Measurements from ENCODE around the gene C1orf141.
A peak's percentile ranks its signal among the peaks of the same experiment; 100 is the strongest.

The C1orf141 gene

GRCh38 chr1:67134695-67135094 lies at the start of gene C1orf141:
Gene C1orf141 (minus strand): TSS chr1:67134970. CDS start chr1:67127240, 7,730 bp downstream.
- H3K4me1 ChIP-seq (ENCODE audit: control insufficient read depth, insufficient read depth, low read length), result peaks cover 8% of the 10 kb centered on the region
- no peaks in the 10 kb centered on the region for H3K27me3 ChIP-seq (ENCODE audit: control insufficient read depth, insufficient read depth, low read length)
- no peaks in the 10 kb centered on the region for H3K36me3 ChIP-seq (ENCODE audit: control insufficient read depth, insufficient read depth, low read length)
- no peaks in the 10 kb centered on the region for H3K9me3 ChIP-seq (ENCODE audit: control insufficient read depth, insufficient read depth, low read length)
- H3K27ac ChIP-seq (ENCODE audit: low read depth, low read length), result no peak within 1 kb of the TSS
- peak within 1 kb of the TSS; percentile 48; the same call in 1 of the 2 replicates for H3K4me3 ChIP-seq (ENCODE audit: low read depth, low read length)
- H3K9ac ChIP-seq (ENCODE audit: low read depth, low read length), result no peak within 1 kb of the TSS

GRCh38 chr1:67175530-67176087 lies 40.8 kb upstream of the C1orf141 start:
- H3K9ac ChIP-seq (ENCODE audit: low read depth, low read length), result no peak overlapping the region
- H3K4me1 ChIP-seq (ENCODE audit: control insufficient read depth, insufficient read depth, low read length), result no peaks in the 10 kb centered on the region
- no peak overlapping the region for H3K4me3 ChIP-seq (ENCODE audit: low read depth, low read length)
- no peaks in the 10 kb centered on the region for H3K9me3 ChIP-seq (ENCODE audit: control insufficient read depth, insufficient read depth, low read length)
- no peaks in the 10 kb centered on the region for H3K27me3 ChIP-seq (ENCODE audit: control insufficient read depth, insufficient read depth, low read length)
- H3K36me3 ChIP-seq (ENCODE audit: control insufficient read depth, insufficient read depth, low read length), result no peaks in the 10 kb centered on the region
- H3K27ac ChIP-seq (ENCODE audit: low read depth, low read length), result no peak overlapping the region

- no peaks in the 10 kb centered on the region for H3K27me3 ChIP-seq (ENCODE audit: control insufficient read depth, insufficient read depth, low read length)
Measured at GRCh38 chr1:67174716-67175284, 40.0 kb upstream of the C1orf141 start.

GRCh38 chr1:67173988-67174387 lies 39.2 kb upstream of the C1orf141 start:
- Histone ChIP-seq H3K9me3 (ENCODE audit: control insufficient read depth, insufficient read depth, low read length) (no peaks in the 10 kb centered on the region), H3K9ac (ENCODE audit: low read depth, low read length) (no peak overlapping the region), H3K36me3 (ENCODE audit: control insufficient read depth, insufficient read depth, low read length) (no peaks in the 10 kb centered on the region), H3K4me3 (ENCODE audit: low read depth, low read length) (no peak overlapping the region), H3K27ac (ENCODE audit: low read depth, low read length) (no peak overlapping the region), H3K4me1 (ENCODE audit: control insufficient read depth, insufficient read depth, low read length) (no peaks in the 10 kb centered on the region), H3K27me3 (ENCODE audit: control insufficient read depth, insufficient read depth, low read length) (no peaks in the 10 kb centered on the region)

More at GRCh38 chr1:67174716-67175284, 40.0 kb upstream of the C1orf141 start:
- Histone ChIP-seq H3K4me3 (ENCODE audit: low read depth, low read length) (no peak overlapping the region), H3K9ac (ENCODE audit: low read depth, low read length) (no peak overlapping the region), H3K9me3 (ENCODE audit: control insufficient read depth, insufficient read depth, low read length) (no peaks in the 10 kb centered on the region), H3K36me3 (ENCODE audit: control insufficient read depth, insufficient read depth, low read length) (no peaks in the 10 kb centered on the region), H3K27ac (ENCODE audit: low read depth, low read length) (no peak overlapping the region), H3K4me1 (ENCODE audit: control insufficient read depth, insufficient read depth, low read length) (no peaks in the 10 kb centered on the region)

- Histone ChIP-seq H3K27ac (ENCODE audit: low read depth, low read length) (no peak overlapping the region), H3K9me3 (ENCODE audit: control insufficient read depth, insufficient read depth, low read length) (no peaks in the 10 kb centered on the region), H3K4me3 (ENCODE audit: low read depth, low read length) (no peak overlapping the region), H3K4me1 (ENCODE audit: control insufficient read depth, insufficient read depth, low read length) (no peaks in the 10 kb centered on the region), H3K9ac (ENCODE audit: low read depth, low read length) (no peak overlapping the region), H3K36me3 (ENCODE audit: control insufficient read depth, insufficient read depth, low read length) (no peaks in the 10 kb centered on the region), H3K27me3 (ENCODE audit: control insufficient read depth, insufficient read depth, low read length) (no peaks in the 10 kb centered on the region)
Measured at GRCh38 chr1:67171978-67172377, 37.2 kb upstream of the C1orf141 start.

- Histone ChIP-seq H3K9me3 (ENCODE audit: control insufficient read depth, insufficient read depth, low read length) (no peaks in the 10 kb centered on the region), H3K36me3 (ENCODE audit: control insufficient read depth, insufficient read depth, low read length) (no peaks in the 10 kb centered on the region), H3K27ac (ENCODE audit: low read depth, low read length) (no peak overlapping the region), H3K9ac (ENCODE audit: low read depth, low read length) (no peak overlapping the region), H3K4me3 (ENCODE audit: low read depth, low read length) (no peak overlapping the region), H3K4me1 (ENCODE audit: control insufficient read depth, insufficient read depth, low read length) (no peaks in the 10 kb centered on the region), H3K27me3 (ENCODE audit: control insufficient read depth, insufficient read depth, low read length) (no peaks in the 10 kb centered on the region)
Measured at GRCh38 chr1:67171574-67171955, 36.8 kb upstream of the C1orf141 start.

GRCh38 chr1:67170751-67171573 lies 36.2 kb upstream of the C1orf141 start:
- H3K27me3 ChIP-seq (ENCODE audit: control insufficient read depth, insufficient read depth, low read length), result no peaks in the 10 kb centered on the region
- no peaks in the 10 kb centered on the region for H3K36me3 ChIP-seq (ENCODE audit: control insufficient read depth, insufficient read depth, low read length)
- no peak overlapping the region for H3K4me3 ChIP-seq (ENCODE audit: low read depth, low read length)
- H3K27ac ChIP-seq (ENCODE audit: low read depth, low read length), result no peak overlapping the region
- no peaks in the 10 kb centered on the region for H3K9me3 ChIP-seq (ENCODE audit: control insufficient read depth, insufficient read depth, low read length)
- no peaks in the 10 kb centered on the region for H3K4me1 ChIP-seq (ENCODE audit: control insufficient read depth, insufficient read depth, low read length)
- H3K9ac ChIP-seq (ENCODE audit: low read depth, low read length), result no peak overlapping the region

- Histone ChIP-seq H3K9me3 (ENCODE audit: control insufficient read depth, insufficient read depth, low read length) (no peaks in the 10 kb centered on the region), H3K4me1 (ENCODE audit: control insufficient read depth, insufficient read depth, low read length) (no peaks in the 10 kb centered on the region), H3K9ac (ENCODE audit: low read depth, low read length) (no peak overlapping the region), H3K36me3 (ENCODE audit: control insufficient read depth, insufficient read depth, low read length) (no peaks in the 10 kb centered on the region), H3K27ac (ENCODE audit: low read depth, low read length) (no peak overlapping the region), H3K4me3 (ENCODE audit: low read depth, low read length) (no peak overlapping the region), H3K27me3 (ENCODE audit: control insufficient read depth, insufficient read depth, low read length) (no peaks in the 10 kb centered on the region)
Measured at GRCh38 chr1:67169932-67170331, 35.2 kb upstream of the C1orf141 start.

GRCh38 chr1:67169496-67169895 lies 34.7 kb upstream of the C1orf141 start:
- no peak overlapping the region for H3K4me3 ChIP-seq (ENCODE audit: low read depth, low read length)
- no peak overlapping the region for H3K9ac ChIP-seq (ENCODE audit: low read depth, low read length)
- no peaks in the 10 kb centered on the region for H3K9me3 ChIP-seq (ENCODE audit: control insufficient read depth, insufficient read depth, low read length)
- H3K27me3 ChIP-seq (ENCODE audit: control insufficient read depth, insufficient read depth, low read length), result no peaks in the 10 kb centered on the region
- H3K27ac ChIP-seq (ENCODE audit: low read depth, low read length), result no peak overlapping the region
- no peaks in the 10 kb centered on the region for H3K4me1 ChIP-seq (ENCODE audit: control insufficient read depth, insufficient read depth, low read length)
- no peaks in the 10 kb centered on the region for H3K36me3 ChIP-seq (ENCODE audit: control insufficient read depth, insufficient read depth, low read length)

- H3K27ac ChIP-seq (ENCODE audit: low read depth, low read length), result no peak within 1 kb of the TSS
- H3K9ac ChIP-seq (ENCODE audit: low read depth, low read length), result no peak within 1 kb of the TSS
- no peaks in the 10 kb centered on the region for H3K27me3 ChIP-seq (ENCODE audit: control insufficient read depth, insufficient read depth, low read length)
- H3K4me3 ChIP-seq (ENCODE audit: low read depth, low read length), result no peak within 1 kb of the TSS
- H3K4me1 ChIP-seq (ENCODE audit: control insufficient read depth, insufficient read depth, low read length), result no peaks in the 10 kb centered on the region
- no peaks in the 10 kb centered on the region for H3K36me3 ChIP-seq (ENCODE audit: control insufficient read depth, insufficient read depth, low read length)
- no peaks in the 10 kb centered on the region for H3K9me3 ChIP-seq (ENCODE audit: control insufficient read depth, insufficient read depth, low read length)
Measured at GRCh38 chr1:67166196-67166595, 31.4 kb upstream of the C1orf141 start, which contains the start of gene IL23R. Gene IL23R (plus strand): TSS chr1:67166454. CDS start chr1:67168121, 1,667 bp downstream.

GRCh38 chr1:67165468-67166041 lies 30.8 kb upstream of the C1orf141 start:
- H3K9ac ChIP-seq (ENCODE audit: low read depth, low read length), result no peak overlapping the region
- no peaks in the 10 kb centered on the region for H3K27me3 ChIP-seq (ENCODE audit: control insufficient read depth, insufficient read depth, low read length)
- no peaks in the 10 kb centered on the region for H3K9me3 ChIP-seq (ENCODE audit: control insufficient read depth, insufficient read depth, low read length)
- no peaks in the 10 kb centered on the region for H3K4me1 ChIP-seq (ENCODE audit: control insufficient read depth, insufficient read depth, low read length)
- no peaks in the 10 kb centered on the region for H3K36me3 ChIP-seq (ENCODE audit: control insufficient read depth, insufficient read depth, low read length)
- H3K4me3 ChIP-seq (ENCODE audit: low read depth, low read length), result no peak overlapping the region
- no peak overlapping the region for H3K27ac ChIP-seq (ENCODE audit: low read depth, low read length)

Data from HUES48 (cell line).